ENCODE results near the gene MAGOH.

MAGOH gene

DNA sequence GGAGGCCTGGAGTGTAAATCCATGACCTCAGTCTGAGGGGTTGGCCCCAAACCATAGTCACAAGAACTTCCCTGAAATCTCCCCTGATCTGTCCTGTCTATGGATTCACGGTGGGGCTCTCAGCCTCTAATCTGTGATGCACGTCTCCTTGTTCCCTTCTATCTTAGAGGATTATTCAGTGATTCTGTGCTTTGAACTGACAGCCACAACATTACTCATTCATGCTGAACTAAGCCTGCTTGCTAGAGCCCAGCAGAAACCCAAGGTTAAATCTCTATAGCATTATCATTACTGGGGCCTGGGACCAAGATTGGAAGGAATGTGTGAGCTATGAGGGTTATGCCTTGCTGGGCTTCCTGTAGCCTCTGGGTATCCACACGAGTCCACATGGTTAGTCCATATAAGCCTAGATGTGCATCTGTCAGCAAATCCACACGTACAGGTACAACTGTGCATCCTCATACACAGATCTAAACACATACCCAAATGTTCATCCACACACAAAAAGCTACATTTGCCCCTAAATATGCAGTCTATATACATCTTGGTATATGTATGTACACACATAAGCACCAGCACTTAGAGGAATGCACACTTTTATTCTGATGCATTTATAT, 22.4 kb upstream of the MAGOH start:
- DNase-seq = no peak
- no peak for TF ChIP-seq POLR2A (IDR thresholded peaks at IDR 0.05; ENCODE audit: low read length)
- no peak for TF ChIP-seq GATA1 (IDR thresholded peaks at IDR 0.05; ENCODE audit: low read depth, low read length)

DNA sequence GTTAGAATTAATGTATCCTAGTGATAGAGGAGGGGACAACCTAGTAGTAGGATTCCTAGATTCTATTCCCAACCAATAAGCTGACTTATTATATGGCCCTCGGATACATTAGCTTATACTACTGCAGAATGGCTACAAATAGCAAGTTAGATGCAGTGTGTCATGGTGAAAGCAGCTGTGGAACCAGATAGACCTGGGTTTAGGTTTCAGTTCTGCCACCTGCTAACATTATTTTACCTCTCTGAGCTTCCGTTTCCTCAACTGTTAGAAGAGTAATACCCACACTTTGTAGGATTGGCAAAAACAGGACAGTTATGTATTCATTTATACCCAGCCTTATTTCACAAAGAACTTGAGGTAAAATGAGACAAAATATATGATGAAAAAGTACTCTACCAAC, 21.6 kb upstream of the MAGOH start:
- TF ChIP-seq POLR2A (IDR thresholded peaks at IDR 0.05; ENCODE audit: low read length) = no peak
- TF ChIP-seq GATA1 (IDR thresholded peaks at IDR 0.05; ENCODE audit: low read depth, low read length) = no peak
- DNase-seq = no peak

DNA sequence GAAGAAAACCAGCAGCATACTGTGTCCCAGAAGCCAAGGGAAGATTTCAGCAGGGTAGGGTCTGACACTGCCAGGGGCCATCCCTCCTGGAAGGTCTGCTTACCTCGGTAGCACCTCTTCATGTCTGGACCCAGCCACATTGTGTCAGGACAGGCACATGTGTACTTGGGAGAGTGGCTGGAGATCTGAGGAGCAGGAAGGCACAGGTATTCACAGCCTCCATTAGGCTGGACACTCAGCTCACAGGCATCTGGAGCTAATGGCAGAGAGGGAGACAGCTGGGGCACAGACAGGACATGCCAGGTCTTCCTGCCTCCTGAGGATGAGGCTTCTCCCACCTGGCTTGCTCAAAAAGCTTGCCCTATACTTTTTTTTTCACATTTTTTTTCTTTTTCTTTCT, 19.9 kb upstream of the MAGOH start:
- DNase-seq = no peak
- TF ChIP-seq GATA1 (IDR thresholded peaks at IDR 0.05; ENCODE audit: low read depth, low read length) (no peak), POLR2A (IDR thresholded peaks at IDR 0.05; ENCODE audit: low read length) (no peak)

DNA sequence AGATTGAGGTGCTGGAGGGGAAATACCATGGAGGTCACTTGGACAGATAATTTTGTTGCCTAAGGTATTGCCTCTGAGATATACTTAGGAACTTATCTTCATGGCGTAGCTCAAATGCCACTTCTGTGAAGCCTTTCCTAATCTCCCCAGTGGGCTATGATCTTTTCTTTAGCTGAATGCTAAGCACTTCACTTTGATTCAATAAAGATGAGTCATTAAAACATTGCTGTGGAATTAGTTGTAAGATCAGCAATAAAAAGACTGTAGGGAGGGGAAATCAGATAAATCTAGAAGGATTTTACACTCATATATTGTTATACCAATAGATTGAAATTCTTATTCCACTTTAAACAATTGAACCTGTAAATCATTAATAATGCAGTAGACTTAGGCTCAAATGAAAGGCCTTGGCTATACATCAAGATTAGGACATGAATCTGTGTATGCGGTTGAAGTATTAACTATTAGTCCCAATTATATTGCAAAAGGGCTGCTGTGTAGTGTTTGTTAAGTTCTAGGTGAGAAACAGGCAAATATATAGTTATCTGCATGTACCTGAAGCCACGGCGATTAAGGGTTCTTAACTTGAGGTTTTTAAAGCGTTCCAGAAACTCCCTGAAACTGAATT, 19.2 kb upstream of the MAGOH start:
- TF ChIP-seq GATA1 (IDR thresholded peaks at IDR 0.05; ENCODE audit: low read depth, low read length) (no peak), POLR2A (IDR thresholded peaks at IDR 0.05; ENCODE audit: low read length) (no peak)
- DNase-seq = no peak

DNA sequence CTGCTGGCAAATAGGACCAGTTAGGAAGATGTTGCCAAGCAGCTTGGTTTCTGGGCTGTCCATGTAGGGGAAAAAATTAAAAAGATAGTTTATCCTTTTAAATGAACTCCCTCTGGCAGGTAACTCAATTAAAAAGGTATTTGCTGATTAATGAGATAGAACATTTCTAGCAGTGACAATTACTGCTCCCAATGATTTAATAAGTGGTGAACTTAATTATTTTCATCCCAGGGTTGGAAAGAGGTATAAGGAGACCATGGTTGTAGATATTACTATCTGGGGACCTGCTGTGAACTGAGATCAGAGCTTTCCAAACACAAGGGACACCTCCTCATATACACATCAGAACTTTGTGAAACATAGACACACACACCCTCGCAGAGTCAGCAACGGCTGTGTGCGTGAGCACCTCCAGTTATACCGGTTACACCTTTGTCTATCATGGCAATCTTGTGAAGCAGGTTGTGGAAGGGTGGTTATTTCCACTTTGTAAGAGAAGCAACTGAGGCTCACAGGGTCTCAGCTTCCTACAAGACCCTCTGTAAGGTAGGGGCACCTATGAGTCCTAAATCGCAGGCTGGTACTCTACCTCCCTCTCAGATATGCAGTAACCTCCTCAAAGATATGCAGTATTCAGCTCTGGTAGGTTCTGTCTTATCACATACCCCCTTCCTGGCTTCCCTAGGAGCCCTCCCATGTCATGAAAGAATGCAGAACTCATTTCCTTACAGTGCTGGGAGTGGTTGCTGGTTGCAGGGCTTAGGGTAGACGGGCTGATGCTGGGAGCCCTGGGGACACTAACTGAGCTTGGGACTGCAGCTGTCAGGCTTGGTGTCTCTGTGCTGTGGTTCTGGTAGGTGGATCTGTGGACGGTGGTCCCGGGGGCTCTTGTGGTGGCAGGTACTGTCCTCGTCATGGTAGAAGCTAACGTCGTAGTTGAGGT, 18.5 kb upstream of the MAGOH start:
- TF ChIP-seq GATA1 (IDR thresholded peaks at IDR 0.05; ENCODE audit: low read depth, low read length) (no peak), POLR2A (IDR thresholded peaks at IDR 0.05; ENCODE audit: low read length) (no peak)
- no peak for DNase-seq

DNA sequence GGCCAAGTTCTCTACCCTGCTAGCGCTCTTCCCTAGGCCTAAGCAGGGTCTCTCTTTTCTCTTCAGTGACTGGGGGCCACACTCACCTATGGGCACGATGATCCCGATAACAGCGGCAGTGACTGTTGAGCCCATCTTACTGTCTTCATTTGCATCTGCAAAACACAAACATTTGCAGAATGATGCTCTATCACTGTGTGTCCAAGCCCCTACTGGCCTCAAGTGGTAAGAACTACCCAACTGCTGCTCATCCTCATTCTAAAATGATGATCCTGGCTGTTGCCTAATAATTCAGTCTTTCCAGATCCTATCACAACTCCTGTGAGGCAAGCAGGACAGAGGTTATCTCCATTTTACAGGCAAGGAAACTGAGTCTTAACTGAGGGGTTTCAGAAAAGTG, 16.7 kb upstream of the MAGOH start:
- no peak for DNase-seq
- TF ChIP-seq POLR2A (IDR thresholded peaks at IDR 0.05; ENCODE audit: low read length) = no peak
- no peak for TF ChIP-seq GATA1 (IDR thresholded peaks at IDR 0.05; ENCODE audit: low read depth, low read length)

DNA sequence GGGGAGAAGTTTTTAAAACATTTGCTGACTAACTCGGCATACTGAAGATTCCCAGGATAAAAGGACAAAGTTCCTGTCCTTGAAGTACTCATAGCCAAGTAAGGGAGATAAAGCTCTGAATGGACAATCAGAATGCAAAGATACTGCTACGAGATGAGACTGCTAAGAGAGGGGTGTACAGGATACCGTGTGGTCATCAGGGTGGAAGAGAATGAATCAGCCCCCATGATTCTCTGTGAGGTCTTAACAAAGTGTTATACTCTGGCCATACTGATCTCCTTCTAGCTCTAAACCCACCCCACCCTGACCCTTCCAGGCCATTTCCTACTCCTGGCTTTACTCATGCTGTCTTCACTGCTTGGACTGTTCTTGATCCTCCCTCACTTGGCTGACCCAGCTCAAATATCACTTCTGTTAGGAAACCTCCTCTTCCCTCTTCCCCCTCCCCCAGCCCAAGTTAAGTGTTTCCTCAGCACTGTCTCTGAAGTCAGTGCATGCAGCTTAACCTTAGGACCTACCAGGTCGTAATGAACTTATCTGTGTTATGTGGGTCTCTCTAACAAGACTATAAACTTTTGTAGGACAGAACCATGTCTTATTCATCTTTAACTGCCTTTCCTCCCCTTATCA, 15.8 kb upstream of the MAGOH start:
- DNase-seq = no peak
- TF ChIP-seq GATA1 (IDR thresholded peaks at IDR 0.05; ENCODE audit: low read depth, low read length) (no peak), POLR2A (IDR thresholded peaks at IDR 0.05; ENCODE audit: low read length) (no peak)

DNA sequence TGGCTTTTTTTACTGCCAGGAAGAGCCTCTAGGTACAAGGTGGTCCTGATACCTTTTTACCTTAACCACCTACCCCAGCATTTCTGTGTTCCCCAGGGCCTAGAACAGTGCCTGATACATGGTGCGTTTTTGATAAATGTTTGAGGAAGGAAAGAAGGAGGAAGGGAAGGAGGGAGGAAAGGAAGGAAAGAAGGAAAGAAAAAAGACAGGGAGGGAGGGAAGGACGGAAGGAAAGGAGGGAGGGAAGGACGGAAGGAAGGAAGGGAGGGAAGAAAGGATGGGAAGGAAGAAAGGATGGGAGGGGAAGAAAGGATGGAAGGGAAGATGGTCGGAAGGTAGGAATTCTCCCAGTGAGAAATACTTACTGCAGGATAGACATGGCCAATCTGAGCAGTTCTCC, 12.0 kb upstream of the MAGOH start:
- TF ChIP-seq GATA1 (IDR thresholded peaks at IDR 0.05; ENCODE audit: low read depth, low read length) (no peak), POLR2A (IDR thresholded peaks at IDR 0.05; ENCODE audit: low read length) (no peak)

DNA sequence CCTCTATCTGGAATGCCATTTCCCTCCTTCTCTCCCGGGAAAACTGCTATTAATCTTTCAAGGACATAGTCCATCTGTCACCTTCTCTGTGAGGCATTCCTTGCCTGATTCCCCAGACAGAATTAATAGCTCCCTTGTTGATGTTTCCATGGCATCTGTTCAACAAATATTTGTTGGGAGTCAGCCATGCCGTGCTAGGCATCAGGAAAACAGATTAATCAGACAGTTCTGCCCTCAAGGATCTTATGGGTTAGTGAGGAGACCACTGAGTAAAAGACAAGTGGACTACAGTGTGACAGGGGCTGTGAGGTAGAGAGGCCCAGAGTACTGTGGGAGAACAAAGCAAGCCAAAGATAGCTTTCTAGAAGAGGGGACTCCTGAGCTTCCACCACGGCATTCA, 11.4 kb upstream of the MAGOH start:
- DNase-seq = no peak
- TF ChIP-seq GATA1 (IDR thresholded peaks at IDR 0.05; ENCODE audit: low read depth, low read length) (no peak), POLR2A (IDR thresholded peaks at IDR 0.05; ENCODE audit: low read length) (no peak)

More for the DNA sequence above, 12.0 kb upstream of the MAGOH start:
- DNase-seq = no peak

DNA sequence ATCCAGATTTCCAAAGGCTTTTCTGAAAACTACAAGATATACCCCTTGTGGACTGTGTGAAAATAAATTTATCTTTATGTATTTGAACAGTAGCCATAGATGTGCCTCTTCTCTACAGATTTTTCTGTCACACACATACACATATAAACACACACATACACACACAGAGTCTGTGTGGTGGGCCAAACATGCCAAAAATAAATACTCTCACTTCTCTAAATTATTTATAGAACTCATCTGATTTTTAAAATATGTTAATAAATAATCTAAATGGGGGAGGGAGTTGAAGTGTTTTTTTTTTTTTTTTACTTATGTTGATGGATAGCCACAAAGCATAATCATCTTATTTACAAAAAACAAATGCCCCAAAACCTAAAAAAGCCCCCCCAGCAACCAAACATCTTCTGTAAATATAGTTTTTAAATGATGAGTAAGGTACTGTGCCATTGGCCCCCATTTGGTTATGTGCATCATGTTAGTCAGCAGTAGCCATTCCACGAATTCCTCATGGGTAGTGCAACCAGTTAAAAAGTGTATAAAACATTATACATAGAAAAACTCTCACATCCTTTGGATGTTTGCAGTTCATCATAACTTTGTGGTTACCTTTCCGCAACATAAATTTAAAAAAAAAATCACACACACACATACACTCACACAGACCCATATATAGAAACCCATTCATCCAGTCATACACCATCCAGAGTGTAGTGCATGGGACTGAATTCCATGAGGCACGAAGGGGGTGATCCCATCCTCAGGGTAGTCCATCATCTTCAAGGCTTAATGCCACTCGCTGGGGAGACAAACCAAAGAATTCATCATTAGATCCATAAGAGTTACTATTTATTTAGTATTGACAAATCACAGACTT, 8.2 kb upstream of the MAGOH start:
- no peak for DNase-seq

DNA sequence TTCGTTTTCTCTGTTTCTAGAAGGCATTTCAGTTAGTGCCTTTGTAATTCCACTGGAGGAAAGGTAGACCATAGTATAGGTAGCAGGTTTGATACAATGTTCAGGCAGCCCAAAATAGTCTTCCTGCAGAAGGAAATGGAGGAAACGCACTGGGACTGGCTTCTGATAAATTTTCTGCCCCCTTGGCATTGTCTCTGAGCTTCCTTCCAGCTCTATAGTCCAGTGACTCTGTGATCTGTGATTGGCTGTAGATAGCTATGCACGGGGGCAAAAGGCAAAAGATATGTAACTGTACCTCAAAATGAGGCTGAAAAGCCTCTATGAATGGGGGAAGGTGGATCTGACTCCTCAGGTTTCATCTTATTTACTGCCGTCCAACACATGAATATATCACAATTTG, 5.8 kb upstream of the MAGOH start:
- TF ChIP-seq POLR2A (IDR thresholded peaks at IDR 0.05; ENCODE audit: low read length) = no peak
- no peak for TF ChIP-seq GATA1 (IDR thresholded peaks at IDR 0.05; ENCODE audit: low read depth, low read length)
- no peak for DNase-seq

More for the DNA sequence above, 8.2 kb upstream of the MAGOH start:
- no peak for TF ChIP-seq POLR2A (IDR thresholded peaks at IDR 0.05; ENCODE audit: low read length)
- TF ChIP-seq GATA1 (IDR thresholded peaks at IDR 0.05; ENCODE audit: low read depth, low read length) = no peak

DNA sequence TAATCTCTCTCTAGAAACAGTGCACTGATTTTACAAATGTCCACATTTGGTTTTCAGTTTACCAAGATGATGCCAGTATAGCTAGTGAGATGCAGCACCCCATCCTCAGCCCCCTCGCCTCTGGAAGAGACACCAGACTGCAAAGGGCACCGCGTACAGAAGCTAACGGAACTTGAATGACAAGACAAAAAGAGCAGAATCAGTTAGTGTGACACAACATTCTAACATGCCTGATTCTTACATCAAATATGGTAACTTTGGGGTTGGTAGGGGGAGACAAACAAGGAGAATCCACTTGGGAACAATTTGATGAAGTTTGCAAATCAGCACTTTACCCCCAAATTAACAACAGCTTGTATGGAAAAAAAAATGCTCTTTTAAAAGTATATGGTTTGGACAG, 4.1 kb upstream of the MAGOH start:
- no peak for TF ChIP-seq POLR2A (IDR thresholded peaks at IDR 0.05; ENCODE audit: low read length)
- no peak for TF ChIP-seq GATA1 (IDR thresholded peaks at IDR 0.05; ENCODE audit: low read depth, low read length)
- DNase-seq = no peak

DNA sequence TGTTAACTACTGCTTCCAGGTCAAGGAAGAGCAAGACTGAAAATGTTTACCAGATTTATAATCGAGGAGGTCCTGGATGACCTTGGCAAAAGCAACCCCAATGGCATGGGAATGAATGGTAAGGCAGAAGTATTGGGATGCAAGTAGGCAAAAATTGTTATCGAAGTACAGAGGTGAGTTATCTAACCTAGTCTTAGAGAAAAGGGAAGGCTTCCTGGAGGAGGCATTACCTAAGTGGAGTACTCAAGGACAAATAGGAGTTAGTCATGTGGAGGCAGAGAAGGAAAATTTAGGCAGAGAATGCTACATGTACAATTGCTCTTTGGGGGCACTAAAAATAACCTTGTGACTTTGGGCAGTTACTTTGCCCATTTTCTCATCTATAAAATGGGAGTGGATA, 3.5 kb upstream of the MAGOH start:
- no peak for TF ChIP-seq POLR2A (IDR thresholded peaks at IDR 0.05; ENCODE audit: low read length)
- TF ChIP-seq GATA1 (IDR thresholded peaks at IDR 0.05; ENCODE audit: low read depth, low read length) = no peak
- DNase-seq = no peak

Measured in erythroblast (primary cell).